Measurements from ENCODE around the gene TBC1D22A.

GRCh38 chr22:46968848-46969247, 206.4 kb downstream of the TBC1D22A start:
- TF ChIP-seq CTCF (conservative IDR thresholded peaks at IDR 0.05; ENCODE audit: low read length) = no peak
- TF ChIP-seq EZH2phosphoT487 (IDR thresholded peaks at IDR 0.05; ENCODE audit: borderline replicate concordance, low read depth, low read length) = no peak

All from OCI-LY7 (cell line).